MM.1S (cell line): ENCODE measurements around the gene DISP2.

Experiments
- DNase-seq: peaks from one replicate; pipeline ENCODE4 v3.0.0-alpha.2; 2015
- H2AFZ ChIP-seq: fragments of 300-600 bp; sonication (generic); 2 replicates; pipeline ENCODE4 v1.6.0; 2016; ENCODE audit warnings: antibody characterized with exemption, low read length
- H3F3A ChIP-seq: fragments of 300-600 bp; sonication (generic); 2 replicates; pipeline ENCODE4 v1.6.1; 2016; ENCODE audit warnings: mild to moderate bottlenecking, antibody characterized with exemption, low read length, moderate library complexity, mixed read lengths; ENCODE audit not compliant: insufficient read depth
- H3K27ac ChIP-seq: fragments of 300-600 bp; sonication (generic); 2 replicates; pipeline ENCODE4 v1.5.1; 2016; ENCODE audit warnings: mild to moderate bottlenecking, low read length
- H3K27me3 ChIP-seq: fragments of 300-600 bp; sonication (generic); replicated peaks from 2 replicates; pipeline ENCODE4 v1.6.0; 2016; ENCODE audit warnings: low read length; ENCODE audit not compliant: insufficient read depth
- H3K36me3 ChIP-seq: fragments of 300-600 bp; sonication (generic); replicated peaks from 2 replicates; pipeline ENCODE4 v1.6.1; 2016; ENCODE audit warnings: mild to moderate bottlenecking, low read length, mixed read lengths; ENCODE audit not compliant: insufficient read depth
- H3K4me1 ChIP-seq: fragments of 300-600 bp; sonication (generic); 2 replicates; pipeline ENCODE4 v1.6.1; 2016; ENCODE audit warnings: low read length, mixed read lengths
- H3K4me2 ChIP-seq: fragments of 300-600 bp; sonication (generic); 2 replicates; pipeline ENCODE4 v1.6.0; 2016; ENCODE audit warnings: low read depth, low read length
- H3K4me3 ChIP-seq: fragments of 300-600 bp; sonication (generic); 2 replicates; pipeline ENCODE4 v1.5.1; 2016; ENCODE audit warnings: low read length, mixed read lengths
- H3K79me2 ChIP-seq: fragments of 300-600 bp; sonication (generic); 2 replicates; pipeline ENCODE4 v1.6.1; 2016; ENCODE audit warnings: mixed run types, low read length, mixed read lengths
- H3K9ac ChIP-seq: fragments of 300-600 bp; sonication (generic); 2 replicates; pipeline ENCODE4 v1.6.1; 2016; ENCODE audit warnings: low read length, mixed read lengths
- H3K9me2 ChIP-seq: fragments of 300-600 bp; sonication (generic); replicated peaks from 2 replicates; pipeline ENCODE4 v1.6.1; 2016; ENCODE audit warnings: mild to moderate bottlenecking, low read length, mixed read lengths; ENCODE audit not compliant: insufficient read depth
- H3K9me3 ChIP-seq: fragments of 300-600 bp; sonication (generic); replicated peaks from 2 replicates; pipeline ENCODE4 v1.6.1; 2016; ENCODE audit warnings: mild to moderate bottlenecking, low read length, mixed read lengths; ENCODE audit not compliant: insufficient read depth
- H4K20me1 ChIP-seq: fragments of 300-600 bp; sonication (generic); 2 replicates; pipeline ENCODE4 v1.6.1; 2016; ENCODE audit warnings: mild to moderate bottlenecking, low read length, moderate library complexity, mixed read lengths; ENCODE audit not compliant: insufficient read depth
- EZH2 ChIP-seq: fragments of 300-600 bp; sonication (generic); optimal IDR thresholded peaks from 2 replicates; pipeline ENCODE3; 2017; ENCODE audit warnings: low read depth, mild to moderate bottlenecking, antibody characterized with exemption, low read length, mixed read lengths
- EZH2phosphoT487 ChIP-seq: fragments of 300-600 bp; sonication (generic); IDR thresholded peaks from 2 replicates; pipeline ENCODE4 v1.6.1; 2018; ENCODE audit warnings: antibody characterized with exemption, low read length
- TF ChIP-seq, protein P1 (sequence below): fragments of 300-600 bp; sonication (generic); IDR thresholded peaks from 2 replicates; pipeline ENCODE4 v1.5.1; 2016; ENCODE audit warnings: antibody characterized with exemption, low read length, mixed read lengths

The DISP2 gene

DNA sequence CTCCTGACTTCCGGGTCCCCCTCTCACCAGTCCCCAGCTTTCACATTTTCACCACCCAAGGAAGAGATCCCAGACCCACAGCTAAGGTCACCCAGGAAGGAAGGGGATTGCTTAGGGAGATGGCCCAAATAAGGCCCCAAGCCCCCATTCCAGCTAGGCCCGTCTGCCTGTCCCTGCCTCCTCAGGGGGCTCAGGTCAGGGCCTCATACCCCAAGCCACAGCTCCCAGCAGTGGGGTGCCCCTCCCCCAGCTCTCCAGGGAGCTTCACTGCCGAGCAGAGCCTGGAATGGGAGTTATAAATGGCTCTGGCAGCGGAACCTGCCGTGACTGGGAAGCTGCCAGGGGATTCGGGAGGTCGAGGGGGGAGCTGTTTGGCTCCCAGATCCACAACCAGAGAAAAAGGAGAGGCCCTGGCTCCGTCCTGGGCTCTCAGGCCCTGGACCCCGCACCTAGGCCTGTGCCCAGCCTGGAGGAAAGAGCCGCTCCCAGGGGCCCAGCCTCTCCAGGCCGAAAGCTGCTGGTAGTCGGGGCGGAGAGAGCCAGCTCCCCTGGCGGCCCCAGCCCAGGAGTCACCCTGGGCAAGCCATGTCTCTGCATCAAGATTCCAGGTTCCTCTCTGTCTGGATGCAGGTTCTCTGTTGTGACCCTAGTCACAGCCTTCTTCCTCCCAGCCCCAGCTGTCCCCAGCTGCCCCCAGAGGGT lies 17.8 kb upstream of the DISP2 start:
- Histone ChIP-seq H3K9me2 (no peaks in the 10 kb centered on the region), H3F3A (no peaks in the 10 kb centered on the region), H2AFZ (no peak overlapping the region), H3K4me1 (peaks cover 5% of the 10 kb centered on the region; the same call in 1 of the 2 replicates), H3K79me2 (no peaks in the 10 kb centered on the region), H3K27ac (no peak overlapping the region), H3K27me3 (no peaks in the 10 kb centered on the region), H3K36me3 (no peaks in the 10 kb centered on the region), H3K4me2 (no peak overlapping the region), H3K9ac (no peak overlapping the region), H3K9me3 (no peaks in the 10 kb centered on the region), H3K4me3 (no peak overlapping the region), H4K20me1 (no peaks in the 10 kb centered on the region)
- TF ChIP-seq EZH2 (no peak), EZH2phosphoT487 (no peak)
- TF ChIP-seq, protein P1, sequence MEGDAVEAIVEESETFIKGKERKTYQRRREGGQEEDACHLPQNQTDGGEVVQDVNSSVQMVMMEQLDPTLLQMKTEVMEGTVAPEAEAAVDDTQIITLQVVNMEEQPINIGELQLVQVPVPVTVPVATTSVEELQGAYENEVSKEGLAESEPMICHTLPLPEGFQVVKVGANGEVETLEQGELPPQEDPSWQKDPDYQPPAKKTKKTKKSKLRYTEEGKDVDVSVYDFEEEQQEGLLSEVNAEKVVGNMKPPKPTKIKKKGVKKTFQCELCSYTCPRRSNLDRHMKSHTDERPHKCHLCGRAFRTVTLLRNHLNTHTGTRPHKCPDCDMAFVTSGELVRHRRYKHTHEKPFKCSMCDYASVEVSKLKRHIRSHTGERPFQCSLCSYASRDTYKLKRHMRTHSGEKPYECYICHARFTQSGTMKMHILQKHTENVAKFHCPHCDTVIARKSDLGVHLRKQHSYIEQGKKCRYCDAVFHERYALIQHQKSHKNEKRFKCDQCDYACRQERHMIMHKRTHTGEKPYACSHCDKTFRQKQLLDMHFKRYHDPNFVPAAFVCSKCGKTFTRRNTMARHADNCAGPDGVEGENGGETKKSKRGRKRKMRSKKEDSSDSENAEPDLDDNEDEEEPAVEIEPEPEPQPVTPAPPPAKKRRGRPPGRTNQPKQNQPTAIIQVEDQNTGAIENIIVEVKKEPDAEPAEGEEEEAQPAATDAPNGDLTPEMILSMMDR: no peak
- no peak for DNase-seq

DNA sequence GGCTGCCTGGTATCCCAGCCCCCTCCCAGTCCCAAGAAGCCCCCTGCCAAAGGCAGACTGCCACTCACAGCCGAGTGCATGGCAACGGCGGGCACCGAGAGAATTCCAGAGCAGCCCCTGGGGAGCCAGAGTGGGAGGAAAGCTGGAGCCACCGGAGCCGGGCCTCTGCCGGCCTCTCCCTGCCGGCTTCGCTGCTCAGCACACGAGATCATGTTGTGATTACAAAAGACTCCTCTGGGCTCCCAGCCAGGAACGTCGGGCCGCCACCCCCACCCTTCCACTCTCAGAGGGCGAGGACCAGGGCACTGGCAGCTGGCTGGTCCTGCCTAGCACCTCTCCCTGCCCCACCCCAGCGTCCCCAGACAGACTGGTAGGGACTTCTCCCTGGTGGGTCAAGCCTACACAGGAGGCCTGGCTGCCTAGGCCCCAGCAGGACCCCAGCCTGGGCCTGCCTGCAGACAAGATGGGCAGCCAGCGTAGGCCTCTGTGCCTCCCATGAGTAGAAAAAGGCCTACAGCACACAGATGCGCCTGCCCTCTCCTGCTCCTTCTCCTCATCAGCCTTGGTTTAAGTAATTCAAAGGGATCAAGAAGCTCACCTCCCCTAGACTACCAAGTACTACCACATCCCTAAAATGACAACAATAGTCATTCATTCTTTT lies 17.1 kb upstream of the DISP2 start, which contains the start of gene CCDC9B:
CCDC9B (minus strand) TSS at position 200 of the 661 bp plus-strand sequence; CDS start at position 80, 120 bp downstream.
- Histone ChIP-seq H2AFZ (no peak within 1 kb of the TSS), H3K9me2 (no peaks in the 10 kb centered on the region), H3F3A (no peaks in the 10 kb centered on the region), H3K4me3 (no peak within 1 kb of the TSS), H3K4me1 (peaks cover 5% of the 10 kb centered on the region; the same call in 1 of the 2 replicates), H3K9ac (no peak within 1 kb of the TSS), H3K9me3 (no peaks in the 10 kb centered on the region), H3K4me2 (no peak within 1 kb of the TSS), H3K27me3 (no peaks in the 10 kb centered on the region), H3K36me3 (no peaks in the 10 kb centered on the region), H3K79me2 (no peaks in the 10 kb centered on the region), H4K20me1 (no peaks in the 10 kb centered on the region), H3K27ac (no peak within 1 kb of the TSS)
- TF ChIP-seq, protein P1: no peak
- no peak for DNase-seq

DNA sequence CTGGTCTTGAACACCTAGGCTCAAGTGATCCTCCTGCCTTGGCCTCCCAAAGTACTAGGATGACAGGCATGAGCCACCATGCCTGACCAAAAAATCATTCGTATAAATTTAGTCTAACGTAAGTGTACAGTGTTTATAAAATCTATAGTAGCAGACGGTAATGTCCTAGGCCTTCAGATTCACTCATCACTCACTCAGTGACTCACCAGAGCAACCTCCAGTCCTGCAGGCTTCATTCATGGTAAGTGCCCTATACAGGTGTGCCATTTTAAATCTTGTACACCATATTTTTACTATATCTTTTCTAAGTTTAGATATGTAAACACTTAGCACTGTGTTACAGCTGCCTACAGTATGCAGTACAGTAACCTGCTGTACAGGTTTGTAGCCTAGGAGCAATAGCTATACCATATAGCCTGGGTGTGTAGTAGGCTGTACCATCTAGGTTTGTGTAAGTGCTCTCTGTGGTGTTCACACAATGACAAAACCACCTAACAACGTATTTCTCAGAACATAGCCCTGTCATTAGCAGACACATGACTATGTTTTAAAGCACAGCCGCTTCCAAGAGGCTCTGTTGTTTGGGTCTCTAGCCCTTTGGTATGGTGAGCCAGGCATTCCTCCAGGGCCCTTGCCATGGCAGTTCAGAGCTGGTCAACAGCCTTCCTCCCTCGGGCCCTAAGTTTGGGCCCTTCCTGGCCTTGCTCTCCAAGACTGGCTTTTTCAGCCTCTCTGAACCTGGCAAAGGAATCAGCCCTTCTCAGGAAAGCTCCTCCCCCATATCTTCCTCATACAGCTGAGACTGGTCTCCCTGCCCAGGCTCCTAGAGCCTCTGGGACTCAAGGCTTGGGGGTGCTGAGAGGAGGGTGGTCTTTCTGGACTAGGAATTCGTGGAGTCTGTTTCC lies 15.4 kb upstream of the DISP2 start:
- Histone ChIP-seq H3F3A (no peaks in the 10 kb centered on the region), H3K36me3 (no peaks in the 10 kb centered on the region), H3K9me3 (no peaks in the 10 kb centered on the region), H3K4me3 (no peak overlapping the region), H3K4me2 (no peak overlapping the region), H3K27me3 (no peaks in the 10 kb centered on the region), H3K79me2 (no peaks in the 10 kb centered on the region), H2AFZ (no peak overlapping the region), H3K27ac (no peak overlapping the region), H4K20me1 (no peaks in the 10 kb centered on the region), H3K4me1 (peaks cover 3% of the 10 kb centered on the region; the same call in 1 of the 2 replicates), H3K9me2 (no peaks in the 10 kb centered on the region), H3K9ac (no peak overlapping the region)
- DNase-seq: no peak
- TF ChIP-seq EZH2 (no peak), EZH2phosphoT487 (no peak)
- TF ChIP-seq, protein P1: no peak
